Measurements from ENCODE around the gene MYG1. TPM values are rescaled to one million over a fixed set of nuclear protein-coding genes. Genes with fewer than 3 reads are reported as not detected.

MYG1 gene
- total RNA-seq, 1 donor from 2014 or later, result 87.2 TPM

- Mint-ChIP-seq H3K4me3 (ENCODE audit: low read depth) (no peak overlapping the region), H3K27me3 (ENCODE audit: low read depth) (no peaks in the 10 kb centered on the region), H3K27ac (no peak overlapping the region), H3K9me3 (no peaks in the 10 kb centered on the region), H3K4me1 (ENCODE audit: low read depth) (peaks cover 8% of the 10 kb centered on the region), H3K36me3 (ENCODE audit: low read depth) (no peaks in the 10 kb centered on the region)
- DNase-seq (ENCODE audit: low spot score), result no peak
- intact Hi-C loops (cut with micrococcal nuclease), result no loop called here
These were observed 53.8 kb downstream of the MYG1 start for GRCh38 chr12:53353257-53353655.

GRCh38 chr12:53355121-53355520 is 55.6 kb downstream of the MYG1 start:
- Mint-ChIP-seq H3K4me3 (ENCODE audit: low read depth) (no peak overlapping the region), H3K9me3 (no peaks in the 10 kb centered on the region), H3K27me3 (ENCODE audit: low read depth) (no peaks in the 10 kb centered on the region), H3K27ac (no peak overlapping the region), H3K4me1 (ENCODE audit: low read depth) (peaks cover 8% of the 10 kb centered on the region), H3K36me3 (ENCODE audit: low read depth) (no peaks in the 10 kb centered on the region)
- intact Hi-C loops (cut with micrococcal nuclease), result no loop called here
- no peak for DNase-seq (ENCODE audit: low spot score)

Other genes starting within 250 kb of the MYG1 start
- 2.1 and 4.7 TPM in 2 replicates for gene TNS2, start 249.6 kb upstream of the MYG1 start, total RNA-seq
- gene SPRYD3, start 220.3 kb upstream of the MYG1 start, total RNA-seq, result 35.1 and 36.2 TPM in 2 replicates
- 0.46 TPM in 1 of 2 replicates, not detected in the other for gene IGFBP6, start 202.0 kb upstream of the MYG1 start, total RNA-seq
- not detected in 2 replicates for gene SOAT2, start 196.2 kb upstream of the MYG1 start, total RNA-seq
- 44.9 and 45.5 TPM in 2 replicates for gene ZNF740, start 119.0 kb upstream of the MYG1 start, total RNA-seq
- 20.2 TPM in 2 replicates for gene CSAD, start 118.8 kb upstream of the MYG1 start, total RNA-seq
- gene ITGB7, start 92.4 kb upstream of the MYG1 start, total RNA-seq, result 200 and 208 TPM in 2 replicates
- gene RARG, start 67.5 kb upstream of the MYG1 start, total RNA-seq, result 38.5 and 40.1 TPM in 2 replicates
- 72.6 and 75.3 TPM in 2 replicates for gene ESPL1, start 31.4 kb upstream of the MYG1 start, total RNA-seq
- 321 and 326 TPM in 2 replicates for gene PFDN5, start 4.2 kb upstream of the MYG1 start, total RNA-seq
- gene AAAS, start 21.9 kb downstream of the MYG1 start, total RNA-seq, result 83.7 and 85.4 TPM in 2 replicates
- gene SP7, start 36.7 kb downstream of the MYG1 start, total RNA-seq, result 0.11 TPM in 1 of 2 replicates, not detected in the other
- 66.4 and 67.9 TPM in 2 replicates for gene SP1, start 80.5 kb downstream of the MYG1 start, total RNA-seq
- not detected in 2 replicates for gene AMHR2, start 124.2 kb downstream of the MYG1 start, total RNA-seq
- 178 and 198 TPM in 2 replicates for gene PRR13, start 142.0 kb downstream of the MYG1 start, total RNA-seq
- gene PCBP2, start 152.4 kb downstream of the MYG1 start, total RNA-seq, result 985 and 1,001 TPM in 2 replicates
- 14.4 and 14.7 TPM in 2 replicates for gene MAP3K12, start 199.8 kb downstream of the MYG1 start, total RNA-seq
- gene TARBP2, start 201.6 kb downstream of the MYG1 start, total RNA-seq, result 43.9 and 47.0 TPM in 2 replicates
- not detected in 2 replicates for gene NPFF, start 207.8 kb downstream of the MYG1 start, total RNA-seq

All from activated T-helper 2 cell treated with anti-CD3 and anti-CD28 coated beads, Interferon-gamma antibody, Interleukin-2, Interleukin-4, amounts not matched to agents 10 μg/mL and 5 μg/mL and 100 μg/mL, durations not matched to agents 14 hours and 24 hours and 36 hours (primary cell).